ENCODE data around the gene FBXL7.

FBXL7 gene

GRCh38 chr5:15579193-15579990, 79.4 kb downstream of the FBXL7 start:
- no peak for ATAC-seq
- DNase-seq, result no peak

DNA sequence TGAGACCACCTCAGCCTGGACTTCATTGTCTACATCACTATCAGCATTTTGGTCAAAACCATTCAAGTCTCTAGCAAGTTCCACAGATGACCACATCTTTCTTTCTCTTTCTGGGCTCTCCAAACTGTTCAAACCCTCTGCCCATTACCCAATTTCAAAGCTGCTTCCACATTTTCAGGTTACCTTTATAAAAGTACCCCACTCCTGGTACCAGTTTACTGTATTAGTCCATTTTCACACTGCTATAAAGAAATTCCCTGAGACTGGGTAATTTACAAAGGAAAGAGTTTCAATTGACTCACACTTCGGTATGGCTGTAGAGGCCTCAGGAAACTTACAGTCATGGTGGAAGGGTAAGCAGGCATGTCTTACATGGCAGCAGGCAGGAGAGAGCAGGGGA, 84.5 kb downstream of the FBXL7 start:
- DNase-seq (no peak), ATAC-seq (no peak)

GRCh38 chr5:15585128-15585527, 85.1 kb downstream of the FBXL7 start:
- ATAC-seq, result no peak
- DNase-seq, result no peak

DNA sequence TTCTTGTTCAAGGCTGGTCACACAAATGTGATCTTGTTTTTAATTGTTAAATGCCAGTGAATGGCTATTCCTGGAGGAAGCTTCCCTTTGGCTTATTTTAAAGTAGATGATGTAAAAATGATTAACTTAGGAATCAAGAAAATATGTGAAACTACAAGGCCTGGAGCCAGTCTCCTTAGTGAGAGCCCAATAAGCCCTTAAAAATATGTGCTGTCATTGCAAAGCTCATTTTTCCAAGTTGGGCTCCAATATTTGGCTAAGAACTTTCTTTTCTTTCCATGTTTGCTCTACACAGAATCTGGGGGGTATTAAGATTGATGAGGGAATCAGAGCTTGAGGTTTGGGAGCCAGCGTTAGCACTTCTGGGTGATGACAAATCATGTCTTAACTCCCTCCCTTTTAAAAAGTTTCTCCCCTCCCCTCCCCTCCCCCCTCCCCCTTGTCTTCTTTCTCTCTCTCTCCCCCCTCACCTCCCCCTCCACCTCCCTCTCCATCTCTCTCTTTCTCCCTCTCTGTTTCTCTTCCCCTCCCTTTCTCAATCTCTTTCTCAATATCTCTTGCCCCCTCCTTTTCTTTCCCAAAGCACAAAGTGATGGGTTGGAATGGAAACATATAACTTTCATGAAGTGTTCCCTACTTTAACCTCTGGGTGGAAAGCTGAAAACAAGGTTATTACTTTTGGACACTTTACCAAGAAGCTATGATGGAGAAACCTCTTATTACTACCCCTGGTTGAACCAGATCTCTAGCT, 86.0 kb downstream of the FBXL7 start:
- DNase-seq, result no peak
- no peak for ATAC-seq

GRCh38 chr5:15587916-15588315, 87.9 kb downstream of the FBXL7 start:
- ATAC-seq, result no peak
- no peak for DNase-seq

- no peak for ATAC-seq
- no peak for DNase-seq
These were observed 92.7 kb downstream of the FBXL7 start for GRCh38 chr5:15592728-15593127.

DNA sequence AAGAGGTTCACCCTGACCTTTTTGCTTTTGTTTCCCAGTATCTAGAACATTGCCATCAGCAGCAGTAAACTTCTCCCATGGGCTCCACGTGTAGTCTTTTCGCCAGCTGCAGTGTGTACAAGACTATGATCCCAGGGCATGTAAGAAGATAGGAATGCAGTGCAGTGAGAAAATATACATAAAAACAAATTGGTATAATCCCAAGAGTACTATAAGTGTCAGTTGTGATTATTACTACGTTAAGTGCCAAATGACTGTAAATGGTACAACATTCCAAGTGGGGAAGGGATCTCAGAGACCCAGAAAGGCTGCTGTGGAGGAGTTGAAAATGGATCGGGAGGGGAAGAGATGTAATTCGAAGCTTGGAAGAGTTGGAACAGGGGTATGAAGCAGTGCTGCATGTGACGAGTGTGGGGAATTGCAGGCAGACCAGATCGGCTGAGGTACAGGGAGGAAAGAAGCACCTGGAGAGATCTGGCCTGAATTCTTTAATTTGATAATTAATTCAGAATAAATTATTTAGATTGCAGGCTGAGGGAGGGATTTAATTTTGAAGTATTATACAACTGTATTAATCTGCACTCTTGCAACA, 95.1 kb downstream of the FBXL7 start:
- ATAC-seq, result no peak
- no peak for DNase-seq

GRCh38 chr5:15595929-15596328, 95.9 kb downstream of the FBXL7 start:
- ATAC-seq (no peak), DNase-seq (no peak)

- ATAC-seq (no peak), DNase-seq (no peak)
These were observed 97.0 kb downstream of the FBXL7 start for GRCh38 chr5:15596936-15597335.

GRCh38 chr5:15597804-15598203, 97.8 kb downstream of the FBXL7 start:
- no peak for DNase-seq
- ATAC-seq, result no peak

GRCh38 chr5:15598294-15598902, 98.4 kb downstream of the FBXL7 start:
- DNase-seq (peak; percentile 5), ATAC-seq (no peak)

- ATAC-seq, result no peak
- DNase-seq, result no peak
These were observed 100.1 kb downstream of the FBXL7 start for GRCh38 chr5:15600035-15600434.

GRCh38 chr5:15601274-15601673, 101.3 kb downstream of the FBXL7 start:
- DNase-seq (no peak), ATAC-seq (no peak)

DNA sequence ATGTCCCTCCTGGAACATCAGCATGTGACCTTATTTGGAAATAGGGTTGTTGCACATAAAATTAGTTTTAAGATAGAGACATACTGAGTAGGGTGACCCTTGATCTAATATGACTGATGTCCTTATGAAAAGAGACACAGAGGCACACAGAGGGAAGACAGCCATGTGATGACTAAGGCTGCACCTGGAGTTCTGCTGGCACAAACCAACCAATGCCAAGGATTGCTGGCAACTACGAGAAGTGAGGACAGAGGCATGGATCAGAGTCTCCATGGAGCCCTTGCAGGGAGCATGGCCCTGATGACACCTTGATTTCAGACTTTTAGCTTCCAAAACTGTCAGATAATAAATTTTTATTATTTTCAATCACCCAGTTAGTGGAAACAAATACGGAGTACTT, 101.9 kb downstream of the FBXL7 start:
- DNase-seq (no peak), ATAC-seq (no peak)

DNA sequence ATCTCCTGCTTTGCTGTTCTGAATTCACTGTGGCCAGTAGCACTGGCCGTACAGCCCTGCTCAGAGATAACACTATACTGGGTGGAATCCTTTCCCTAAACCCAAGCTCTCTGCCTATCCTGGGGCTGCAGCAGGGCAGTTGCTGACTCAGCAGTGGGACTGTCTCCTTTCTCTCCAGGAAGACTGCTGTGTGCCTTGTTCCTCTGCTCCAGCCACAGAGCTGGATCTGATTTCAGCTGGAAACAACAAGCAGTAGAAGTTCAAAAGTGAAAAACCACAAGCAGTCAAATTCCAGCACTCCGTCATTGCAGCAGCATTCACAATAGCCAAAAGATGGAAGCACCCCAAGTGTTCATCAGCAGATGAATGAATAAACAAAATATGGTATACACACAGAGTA, 105.0 kb downstream of the FBXL7 start:
- DNase-seq (no peak), ATAC-seq (no peak)

- ATAC-seq, result no peak
These were observed 106.2 kb downstream of the FBXL7 start for GRCh38 chr5:15606197-15606596.

GRCh38 chr5:15607076-15607475, 107.1 kb downstream of the FBXL7 start:
- DNase-seq (no peak), ATAC-seq (no peak)

More at GRCh38 chr5:15606197-15606596, 106.2 kb downstream of the FBXL7 start:
- DNase-seq, result no peak

DNA sequence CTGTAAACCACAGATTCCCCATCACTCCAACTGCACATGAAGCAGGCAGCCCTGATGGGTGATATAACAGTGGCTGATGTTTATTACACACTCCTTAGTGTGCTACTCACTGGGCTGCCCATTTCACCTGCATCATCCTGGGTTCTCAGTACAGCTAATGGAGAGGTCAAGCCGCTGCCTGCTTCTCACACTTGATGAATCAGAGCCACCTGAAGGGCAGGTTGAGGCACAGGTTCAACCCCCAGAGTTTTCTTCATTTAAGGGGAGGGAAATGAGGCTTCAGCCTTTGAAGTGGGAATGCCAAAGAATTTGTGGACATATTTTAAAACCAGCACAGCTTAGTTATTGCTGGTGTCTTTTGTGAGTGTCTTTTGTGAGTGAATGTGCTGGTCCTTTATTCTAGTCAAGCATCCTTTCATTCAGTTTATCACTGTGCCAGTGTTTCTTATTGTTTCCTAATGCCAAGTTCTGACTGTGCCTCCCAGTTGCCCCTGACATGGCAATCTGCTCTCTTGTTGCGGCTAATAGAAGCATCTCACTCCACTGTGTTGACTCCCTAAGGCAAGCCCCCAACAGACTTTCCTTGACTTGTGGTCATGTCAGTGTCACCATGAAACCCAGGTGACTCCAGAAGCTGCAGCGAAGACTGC, 109.2 kb downstream of the FBXL7 start:
- no peak for ATAC-seq
- no peak for DNase-seq

- DNase-seq, result no peak
- ATAC-seq, result no peak
These were observed 110.2 kb downstream of the FBXL7 start for GRCh38 chr5:15610216-15610615.

DNA sequence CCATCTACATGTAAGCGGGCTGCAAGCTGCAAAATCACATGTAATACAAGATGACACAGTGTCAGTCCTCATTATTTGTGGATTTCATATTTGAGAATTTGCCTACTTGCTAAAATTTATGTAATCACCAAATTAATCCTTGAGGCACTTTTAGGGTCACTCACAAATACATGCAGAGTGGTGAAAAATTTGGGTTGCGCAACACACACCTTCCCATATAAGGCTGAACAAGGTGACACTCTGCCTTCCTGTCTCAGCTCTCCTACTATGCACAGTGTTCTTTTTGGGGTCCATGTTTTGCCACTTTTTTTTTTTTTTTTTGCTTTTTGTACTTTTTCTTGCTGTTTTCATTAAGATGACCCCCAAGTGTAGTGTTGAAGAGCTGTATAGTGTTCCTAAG, 111.0 kb downstream of the FBXL7 start:
- DNase-seq (no peak), ATAC-seq (no peak)

- no peak for ATAC-seq
- DNase-seq, result no peak
These were observed 113.1 kb downstream of the FBXL7 start for GRCh38 chr5:15612915-15613635.

GRCh38 chr5:15614679-15615078, 114.7 kb downstream of the FBXL7 start:
- no peak for DNase-seq
- no peak for ATAC-seq
